MM.1S (cell line): ENCODE measurements around the gene SCRN2.

Source experiments
- DNase-seq: peaks from one replicate; pipeline ENCODE4 v3.0.0-alpha.2; 2015
- H2AFZ ChIP-seq: fragments of 300-600 bp; sonication (generic); 2 replicates; pipeline ENCODE4 v1.6.0; 2016; ENCODE audit warnings: antibody characterized with exemption, low read length
- H3F3A ChIP-seq: fragments of 300-600 bp; sonication (generic); 2 replicates; pipeline ENCODE4 v1.6.1; 2016; ENCODE audit warnings: mild to moderate bottlenecking, antibody characterized with exemption, low read length, moderate library complexity, mixed read lengths; ENCODE audit not compliant: insufficient read depth
- H3K27ac ChIP-seq: fragments of 300-600 bp; sonication (generic); 2 replicates; pipeline ENCODE4 v1.5.1; 2016; ENCODE audit warnings: mild to moderate bottlenecking, low read length
- H3K27me3 ChIP-seq: fragments of 300-600 bp; sonication (generic); replicated peaks from 2 replicates; pipeline ENCODE4 v1.6.0; 2016; ENCODE audit warnings: low read length; ENCODE audit not compliant: insufficient read depth
- H3K36me3 ChIP-seq: fragments of 300-600 bp; sonication (generic); replicated peaks from 2 replicates; pipeline ENCODE4 v1.6.1; 2016; ENCODE audit warnings: mild to moderate bottlenecking, low read length, mixed read lengths; ENCODE audit not compliant: insufficient read depth
- H3K4me1 ChIP-seq: fragments of 300-600 bp; sonication (generic); 2 replicates; pipeline ENCODE4 v1.6.1; 2016; ENCODE audit warnings: low read length, mixed read lengths
- H3K4me2 ChIP-seq: fragments of 300-600 bp; sonication (generic); 2 replicates; pipeline ENCODE4 v1.6.0; 2016; ENCODE audit warnings: low read depth, low read length
- H3K4me3 ChIP-seq: fragments of 300-600 bp; sonication (generic); 2 replicates; pipeline ENCODE4 v1.5.1; 2016; ENCODE audit warnings: low read length, mixed read lengths
- H3K79me2 ChIP-seq: fragments of 300-600 bp; sonication (generic); 2 replicates; pipeline ENCODE4 v1.6.1; 2016; ENCODE audit warnings: mixed run types, low read length, mixed read lengths
- H3K9ac ChIP-seq: fragments of 300-600 bp; sonication (generic); 2 replicates; pipeline ENCODE4 v1.6.1; 2016; ENCODE audit warnings: low read length, mixed read lengths
- H3K9me2 ChIP-seq: fragments of 300-600 bp; sonication (generic); replicated peaks from 2 replicates; pipeline ENCODE4 v1.6.1; 2016; ENCODE audit warnings: mild to moderate bottlenecking, low read length, mixed read lengths; ENCODE audit not compliant: insufficient read depth
- H3K9me3 ChIP-seq: fragments of 300-600 bp; sonication (generic); replicated peaks from 2 replicates; pipeline ENCODE4 v1.6.1; 2016; ENCODE audit warnings: mild to moderate bottlenecking, low read length, mixed read lengths; ENCODE audit not compliant: insufficient read depth
- H4K20me1 ChIP-seq: fragments of 300-600 bp; sonication (generic); 2 replicates; pipeline ENCODE4 v1.6.1; 2016; ENCODE audit warnings: mild to moderate bottlenecking, low read length, moderate library complexity, mixed read lengths; ENCODE audit not compliant: insufficient read depth
- CTCF ChIP-seq: fragments of 300-600 bp; sonication (generic); IDR thresholded peaks from 2 replicates; pipeline ENCODE4 v1.5.1; 2016; ENCODE audit warnings: antibody characterized with exemption, low read length, mixed read lengths
- EZH2 ChIP-seq: fragments of 300-600 bp; sonication (generic); optimal IDR thresholded peaks from 2 replicates; pipeline ENCODE3; 2017; ENCODE audit warnings: low read depth, mild to moderate bottlenecking, antibody characterized with exemption, low read length, mixed read lengths
- EZH2phosphoT487 ChIP-seq: fragments of 300-600 bp; sonication (generic); IDR thresholded peaks from 2 replicates; pipeline ENCODE4 v1.6.1; 2018; ENCODE audit warnings: antibody characterized with exemption, low read length

SCRN2 gene

DNA sequence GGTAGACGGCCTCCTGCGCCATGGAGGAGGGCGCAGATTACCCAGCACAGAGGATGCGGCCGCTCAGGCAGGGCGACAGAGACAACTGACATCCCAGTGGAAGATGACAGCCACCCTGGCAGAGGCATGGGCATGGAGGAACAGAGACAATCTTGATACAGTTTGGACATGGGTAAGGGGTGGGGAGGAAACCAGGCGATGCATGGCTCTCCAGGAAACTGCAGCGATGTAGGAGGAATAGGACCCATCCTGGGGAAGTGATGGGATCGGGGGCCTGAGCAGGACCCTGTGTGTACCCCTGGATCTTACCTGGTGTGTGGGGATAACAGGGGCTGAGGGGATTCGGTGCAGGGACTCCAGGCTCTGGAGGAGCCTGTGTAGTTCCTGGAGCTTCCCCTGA is 24.1 kb downstream of the SCRN2 start:
- no peaks in the 10 kb centered on the region for H3K27me3 ChIP-seq
- no peak overlapping the region for H2AFZ ChIP-seq
- TF ChIP-seq CTCF (no peak), EZH2phosphoT487 (no peak), EZH2 (no peak)
- no peaks in the 10 kb centered on the region for H4K20me1 ChIP-seq
- peaks cover 6% of the 10 kb centered on the region; the same call in 1 of the 2 replicates for H3K4me1 ChIP-seq
- no peak overlapping the region for H3K27ac ChIP-seq
- no peaks in the 10 kb centered on the region for H3K36me3 ChIP-seq
- H3K4me2 ChIP-seq, result no peak overlapping the region
- no peak overlapping the region for H3K4me3 ChIP-seq
- H3K9me3 ChIP-seq, result no peaks in the 10 kb centered on the region
- H3K9me2 ChIP-seq, result no peaks in the 10 kb centered on the region
- no peak overlapping the region for H3K9ac ChIP-seq
- peaks cover 17% of the 10 kb centered on the region for H3K79me2 ChIP-seq
- DNase-seq, result no peak
- H3F3A ChIP-seq, result no peaks in the 10 kb centered on the region

DNA sequence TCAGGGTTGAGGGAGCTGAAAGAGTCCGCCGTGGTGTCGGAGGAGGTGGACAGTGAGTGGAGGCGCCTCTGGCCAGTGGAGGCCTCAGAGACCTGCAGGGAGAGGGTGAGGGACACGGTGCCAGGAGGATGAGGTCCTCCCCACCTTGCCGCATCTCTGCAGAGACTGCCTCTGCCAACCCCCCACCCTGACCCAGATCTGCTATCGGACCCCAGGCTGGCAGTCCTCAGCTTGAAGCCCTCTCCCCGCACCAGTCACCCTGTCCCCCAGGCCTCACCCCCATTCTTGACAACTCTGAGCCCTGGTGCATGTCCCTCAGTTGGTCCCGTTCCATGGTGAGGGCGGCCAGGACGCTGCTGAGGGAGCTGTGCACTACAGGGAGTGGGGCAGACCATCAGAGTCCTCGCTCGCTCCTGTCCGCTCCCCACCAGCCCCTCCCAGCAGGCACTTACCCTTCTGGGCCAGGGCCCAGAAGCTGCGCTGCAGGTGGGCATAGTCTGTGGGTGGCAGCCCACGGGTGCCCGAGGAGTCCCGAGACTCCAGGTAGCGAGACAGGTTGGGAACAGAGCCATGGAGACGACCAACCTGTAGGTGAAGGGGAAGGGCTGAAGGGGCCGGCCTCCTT is 24.9 kb downstream of the SCRN2 start:
- Histone ChIP-seq H3K4me2 (no peak overlapping the region), H3K9me2 (no peaks in the 10 kb centered on the region), H3K4me3 (no peak overlapping the region), H3K27ac (no peak overlapping the region), H2AFZ (no peak overlapping the region), H3K9ac (no peak overlapping the region), H3K79me2 (peaks cover 10% of the 10 kb centered on the region), H3K9me3 (no peaks in the 10 kb centered on the region), H3K27me3 (no peaks in the 10 kb centered on the region), H3K4me1 (peaks cover 6% of the 10 kb centered on the region; the same call in 1 of the 2 replicates), H3K36me3 (no peaks in the 10 kb centered on the region), H4K20me1 (no peaks in the 10 kb centered on the region), H3F3A (no peaks in the 10 kb centered on the region)
- DNase-seq, result no peak
- TF ChIP-seq EZH2 (no peak), EZH2phosphoT487 (no peak), CTCF (no peak)

GRCh38 chr17:47815106-47815918 is 25.8 kb downstream of the SCRN2 start:
- H3K9me3 ChIP-seq, result no peaks in the 10 kb centered on the region
- peaks cover 1% of the 10 kb centered on the region; the same call in 1 of the 2 replicates for H3K79me2 ChIP-seq
- no peaks in the 10 kb centered on the region for H3K36me3 ChIP-seq
- H3K4me1 ChIP-seq, result 0 out of 2 replicates have a peak, but pooled peaks cover 1% of the 10 kb centered on the region
- H3K4me2 ChIP-seq, result no peak overlapping the region
- H3F3A ChIP-seq, result no peaks in the 10 kb centered on the region
- H2AFZ ChIP-seq, result no peak overlapping the region
- H3K9me2 ChIP-seq, result no peaks in the 10 kb centered on the region
- no peaks in the 10 kb centered on the region for H3K27me3 ChIP-seq
- DNase-seq, result no peak
- TF ChIP-seq CTCF (no peak), EZH2phosphoT487 (no peak), EZH2 (no peak)
- no peaks in the 10 kb centered on the region for H4K20me1 ChIP-seq
- no peak overlapping the region for H3K9ac ChIP-seq
- no peak overlapping the region for H3K27ac ChIP-seq
- H3K4me3 ChIP-seq, result no peak overlapping the region
